CD4-positive, CD25-positive, alpha-beta regulatory T cell (primary cell): ENCODE data around the gene TNNI3K. TPM values are rescaled to one million over a fixed set of nuclear protein-coding genes. Genes with fewer than 3 reads are reported as not detected.
"Not testable (repeated sequence)": the region's sequence is repeated elsewhere in the genome, so short reads cannot be mapped to it uniquely, and the experiment has no call there.

Experiments
- ATAC-seq, 2 donors: fragments of 150-1000 bp; cut with Tn5 transposase; one replicate each; pipeline ENCODE4 v1.10.0; 2021; ENCODE audit warnings: low read depth in 2 of 2, moderate number of reproducible peaks in 2 of 2, moderate library complexity in 1 of 2
- DNase-seq, 3 donors: peaks; one replicate each; pipeline versions ENCODE4 v3.0.0 to v3.0.0-alpha.2; 2012 to 2022; ENCODE audit warnings: mixed read lengths in 1 of 3
- H3K27ac ChIP-seq: one replicate; pipeline ENCODE4 v1.7.0; 2013; ENCODE audit warnings: mild to moderate bottlenecking, low read length; ENCODE audit not compliant: insufficient read depth, poor library complexity, severe bottlenecking
- H3K27me3 ChIP-seq: one replicate; pipeline ENCODE4 v1.7.0; 2013; ENCODE audit warnings: low read length; ENCODE audit not compliant: control insufficient read depth, insufficient read depth
- H3K36me3 ChIP-seq: one replicate; pipeline ENCODE4 v1.7.0; 2013; ENCODE audit warnings: mild to moderate bottlenecking, low read length, moderate library complexity; ENCODE audit not compliant: control insufficient read depth, insufficient read depth
- H3K4me1 ChIP-seq: 2 replicates; pipeline ENCODE4 v1.7.0; 2013; ENCODE audit warnings: mild to moderate bottlenecking, low read length; ENCODE audit not compliant: insufficient read depth, control insufficient read depth, poor library complexity, severe bottlenecking
- H3K4me3 ChIP-seq: one replicate; pipeline ENCODE4 v1.7.0; 2013; ENCODE audit warnings: low read depth, mild to moderate bottlenecking, low read length, moderate library complexity
- H3K9me3 ChIP-seq, 2 experiments: 1 replicate in 1 of 2; 2 replicates in 1 of 2; pipeline ENCODE4 v1.7.0; 2013; ENCODE audit warnings: low read length in 2 of 2, mild to moderate bottlenecking in 1 of 2, moderate library complexity in 1 of 2; ENCODE audit not compliant: control insufficient read depth in 2 of 2
- H3K27ac Mint-ChIP-seq, 3 donors: one replicate each; pipeline ENCODE4 v1.8.0; 2020 to 2022; ENCODE audit warnings: mild to moderate bottlenecking in 3 of 3, mixed read lengths in 3 of 3, moderate library complexity in 2 of 3
- H3K27me3 Mint-ChIP-seq: one replicate; pipeline ENCODE4 v1.8.0; 2022; ENCODE audit warnings: mild to moderate bottlenecking, mixed read lengths
- H3K36me3 Mint-ChIP-seq: one replicate; pipeline ENCODE4 v1.8.0; 2020; ENCODE audit warnings: mixed read lengths
- H3K4me1 Mint-ChIP-seq, 4 donors: one replicate each; pipeline ENCODE4 v1.8.0; 2020 to 2022; ENCODE audit warnings: mixed read lengths in 4 of 4, mild to moderate bottlenecking in 1 of 4
- H3K4me3 Mint-ChIP-seq, 4 donors: one replicate each; pipeline ENCODE4 v1.8.0; 2020 to 2022; ENCODE audit warnings: mild to moderate bottlenecking in 4 of 4, mixed read lengths in 4 of 4, moderate library complexity in 3 of 4
- H3K9me3 Mint-ChIP-seq, 7 donors: one replicate each; pipeline ENCODE4 v1.8.0; 2020 to 2022; ENCODE audit warnings: mixed read lengths in 7 of 7, mild to moderate bottlenecking in 3 of 7, moderate library complexity in 2 of 7
- polyA plus RNA-seq, 4 donors: library from polyadenylated mRNA; unstranded; fragments of 300-500 nt; fragmentation: Illumina TruSeq; gene quantifications; one replicate each; pipeline ENCODE4 v1.2.3, GENCODE V29; 2021
- total RNA-seq: library from RNA; stranded (reverse); gene quantifications from one replicate; pipeline ENCODE4 v1.2.3, GENCODE V29; 2022

Gene TNNI3K
- total and polyA plus RNA-seq, 5 donors from 2014 or later = 0.41 TPM; not detected in 4

DNA sequence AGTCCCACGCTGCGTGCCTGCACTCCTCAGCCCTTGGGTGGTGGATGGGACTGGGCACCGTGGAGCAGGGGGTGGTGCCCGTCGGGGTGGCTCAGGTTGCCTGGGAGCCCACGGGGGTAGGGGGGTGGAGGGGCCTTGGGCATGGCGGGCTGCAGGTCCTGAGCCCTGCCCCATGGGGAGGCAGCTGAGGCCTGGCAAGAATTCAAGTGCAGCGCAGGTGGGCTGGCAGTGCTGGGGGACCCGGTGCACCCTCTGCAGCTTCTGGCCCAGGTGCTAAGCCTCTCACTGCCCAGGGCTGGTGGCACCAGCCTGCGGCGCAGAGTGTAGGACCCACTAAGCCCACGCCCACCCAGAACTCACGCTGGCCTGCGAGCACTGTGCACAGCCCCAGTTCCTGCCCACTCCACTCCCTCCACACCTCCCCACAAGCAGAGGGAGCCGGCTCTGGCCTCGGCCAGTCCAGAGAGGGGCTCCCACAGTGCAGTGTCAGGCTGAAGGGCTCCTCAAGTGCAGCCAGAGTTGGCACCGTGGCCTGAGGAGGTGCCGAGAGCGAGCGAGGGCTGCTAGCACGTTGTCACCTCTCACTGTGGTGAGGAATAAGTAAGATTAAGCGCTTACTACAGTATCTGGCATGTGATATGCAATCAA, 12.8 kb downstream of the TNNI3K start:
- H3K27ac Mint-ChIP-seq = no peak overlapping the region

DNA sequence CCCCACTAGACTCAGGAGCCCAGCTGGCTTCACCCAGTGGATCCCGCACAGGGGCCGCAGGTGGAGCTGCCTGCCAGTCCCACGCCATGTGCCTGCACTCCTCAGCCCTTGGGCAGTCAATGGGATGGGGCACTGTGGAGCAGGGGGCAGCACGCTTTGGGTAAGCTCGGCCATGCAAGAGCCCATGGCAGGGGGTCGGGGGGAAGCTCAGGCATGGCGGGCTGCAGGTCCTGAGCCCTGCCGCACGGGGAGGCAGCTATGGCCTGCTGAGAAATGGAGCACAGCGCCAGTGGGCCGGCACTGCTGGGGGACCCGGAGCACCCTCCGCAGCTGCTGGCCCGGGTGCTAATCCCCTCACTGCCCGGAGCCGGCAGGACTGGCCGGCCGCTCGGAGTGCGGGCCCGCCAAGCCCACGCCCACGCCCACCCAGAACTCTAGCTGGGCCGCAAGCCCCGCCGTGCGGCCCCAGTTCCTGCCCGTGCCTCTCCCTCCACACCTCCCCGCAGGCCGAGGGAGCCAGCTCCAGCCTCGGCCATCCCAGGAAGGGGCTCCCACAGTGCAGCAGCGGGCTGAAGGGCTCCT, 18.1 kb downstream of the TNNI3K start:
- not testable (repeated sequence) for ATAC-seq, H3K27ac ChIP-seq, H3K4me1 Mint-ChIP-seq, H3K36me3 Mint-ChIP-seq, H3K4me1 ChIP-seq, H3K4me3 ChIP-seq, H3K4me3 Mint-ChIP-seq, H3K9me3 Mint-ChIP-seq, DNase-seq, H3K27me3 Mint-ChIP-seq, H3K27ac Mint-ChIP-seq, H3K9me3 ChIP-seq, H3K27me3 ChIP-seq, H3K36me3 ChIP-seq

More for the DNA sequence above, 12.8 kb downstream of the TNNI3K start:
- DNase-seq = no peak
- H3K9me3 ChIP-seq = no peaks in the 10 kb centered on the region
- Mint-ChIP-seq H3K4me1 (no peaks in the 10 kb centered on the region), H3K36me3 (no peaks in the 10 kb centered on the region), H3K9me3 (no peaks in the 10 kb centered on the region), H3K4me3 (no peak overlapping the region), H3K27me3 (no peaks in the 10 kb centered on the region)
- no peaks in the 10 kb centered on the region for H3K36me3 ChIP-seq
- ATAC-seq = no peak
- H3K4me3 ChIP-seq = no peak overlapping the region
- H3K4me1 ChIP-seq = no peaks in the 10 kb centered on the region
- no peaks in the 10 kb centered on the region for H3K27me3 ChIP-seq
- H3K27ac ChIP-seq = no peak overlapping the region

DNA sequence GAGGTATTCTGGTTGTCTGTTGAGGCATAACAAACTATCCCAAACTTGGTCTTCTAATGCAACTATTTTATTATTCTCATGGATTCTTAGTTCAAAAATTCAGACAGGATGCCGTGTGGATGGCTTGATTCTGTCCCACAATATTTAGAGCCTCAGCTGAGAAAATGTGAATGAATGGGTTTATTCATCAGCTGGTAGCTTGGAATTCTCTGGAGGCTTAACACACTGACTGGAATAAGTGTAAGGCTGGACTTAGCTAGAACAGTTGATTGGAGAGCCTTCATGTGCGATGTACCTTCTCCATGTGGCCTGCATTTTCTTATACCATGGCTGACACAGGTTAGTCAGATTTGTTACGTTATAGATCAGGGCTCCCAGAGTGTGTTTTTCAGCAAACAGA, 30.8 kb downstream of the TNNI3K start:
- DNase-seq (no peak), ATAC-seq (no peak)
- Histone ChIP-seq H3K4me1 (no peaks in the 10 kb centered on the region), H3K4me3 (no peak overlapping the region), H3K27ac (no peak overlapping the region), H3K9me3 (no peaks in the 10 kb centered on the region), H3K36me3 (no peaks in the 10 kb centered on the region), H3K27me3 (no peaks in the 10 kb centered on the region)
- Mint-ChIP-seq H3K9me3 (peaks cover 0 to 1% (median 0%) of the 10 kb centered on the region in 7 donors), H3K27me3 (peaks cover 5% of the 10 kb centered on the region), H3K36me3 (no peaks in the 10 kb centered on the region), H3K27ac (no peak overlapping the region), H3K4me1 (no peaks in the 10 kb centered on the region), H3K4me3 (no peak overlapping the region)

DNA sequence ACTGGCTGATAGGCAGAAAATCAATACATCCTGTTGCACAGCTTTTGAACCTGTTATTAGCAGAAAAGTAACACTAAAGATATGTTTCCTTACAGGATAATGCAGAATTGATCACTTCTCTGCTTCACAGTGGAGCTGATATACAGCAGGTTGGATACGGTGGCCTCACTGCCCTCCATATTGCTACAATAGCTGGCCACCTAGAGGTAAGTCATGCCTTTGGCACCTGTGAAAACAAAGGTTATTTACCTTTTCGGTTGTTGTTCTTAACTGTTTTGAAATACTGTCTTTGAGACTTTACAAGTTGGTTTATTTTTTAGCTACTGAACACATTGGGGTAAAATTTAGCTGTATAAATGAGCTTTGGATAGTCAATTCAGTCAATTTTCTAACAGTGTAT, 36.3 kb downstream of the TNNI3K start:
- H3K27ac Mint-ChIP-seq = no peak overlapping the region
- ATAC-seq (no peak), DNase-seq (no peak)
- H3K4me1 ChIP-seq = no peaks in the 10 kb centered on the region
- no peaks in the 10 kb centered on the region for H3K36me3 ChIP-seq
- H3K4me3 ChIP-seq = no peak overlapping the region
- H3K4me1 Mint-ChIP-seq = no peaks in the 10 kb centered on the region
- no peaks in the 10 kb centered on the region for H3K36me3 Mint-ChIP-seq
- H3K4me3 Mint-ChIP-seq = no peak overlapping the region
- peaks cover 0 to 3% (median 0%) of the 10 kb centered on the region in 7 donors for H3K9me3 Mint-ChIP-seq
- no peaks in the 10 kb centered on the region for H3K27me3 ChIP-seq
- H3K27me3 Mint-ChIP-seq = no peaks in the 10 kb centered on the region
- no peak overlapping the region for H3K27ac ChIP-seq
- no peaks in the 10 kb centered on the region for H3K9me3 ChIP-seq

DNA sequence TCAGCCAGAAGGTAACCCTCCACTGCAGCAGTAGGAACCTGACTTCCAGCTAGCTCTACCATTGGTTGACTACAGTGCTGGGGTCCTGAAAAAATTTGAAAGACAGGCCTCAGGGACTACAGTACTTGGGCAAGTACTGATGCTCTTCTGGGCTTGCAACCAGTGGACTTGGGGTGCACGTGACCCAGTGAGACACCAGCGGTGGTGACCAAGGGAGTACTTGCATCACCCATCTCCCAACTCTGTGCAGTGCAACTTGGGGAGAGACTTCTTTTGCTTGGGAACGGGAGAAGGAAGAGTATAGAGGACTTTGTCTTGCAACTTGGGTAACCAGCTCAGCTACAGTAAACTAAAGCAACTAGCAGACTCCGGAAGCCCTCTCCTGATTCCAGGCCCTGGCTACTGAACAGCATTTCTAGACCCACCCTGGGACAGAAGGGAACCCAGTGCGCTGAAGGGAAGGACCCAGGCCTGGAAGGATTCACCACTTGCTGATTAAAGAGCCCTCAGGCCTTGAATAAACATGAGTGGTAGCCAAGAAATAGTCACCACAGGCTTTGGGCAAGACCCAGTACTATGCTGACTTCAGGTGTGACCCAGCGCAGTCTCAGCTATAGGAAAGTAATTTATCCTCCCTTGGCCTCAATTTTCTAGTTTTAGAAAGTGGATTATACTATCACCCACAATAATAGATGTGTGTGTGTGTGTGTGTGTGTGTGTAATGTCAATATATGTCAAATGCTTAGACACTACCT, 45.6 kb downstream of the TNNI3K start:
- H3K4me1 ChIP-seq = no peaks in the 10 kb centered on the region
- no peak for DNase-seq
- peaks cover 0 to 2% (median under 1%) of the 10 kb centered on the region in 7 donors for H3K9me3 Mint-ChIP-seq
- no peaks in the 10 kb centered on the region for H3K27me3 ChIP-seq
- H3K4me1 Mint-ChIP-seq = no peaks in the 10 kb centered on the region
- H3K27me3 Mint-ChIP-seq = no peaks in the 10 kb centered on the region
- H3K4me3 ChIP-seq = no peak overlapping the region
- ATAC-seq = no peak
- H3K27ac Mint-ChIP-seq = no peak overlapping the region
- no peak overlapping the region for H3K4me3 Mint-ChIP-seq
- no peaks in the 10 kb centered on the region for H3K36me3 Mint-ChIP-seq
- no peaks in the 10 kb centered on the region for H3K9me3 ChIP-seq
- no peaks in the 10 kb centered on the region for H3K36me3 ChIP-seq
- no peak overlapping the region for H3K27ac ChIP-seq

DNA sequence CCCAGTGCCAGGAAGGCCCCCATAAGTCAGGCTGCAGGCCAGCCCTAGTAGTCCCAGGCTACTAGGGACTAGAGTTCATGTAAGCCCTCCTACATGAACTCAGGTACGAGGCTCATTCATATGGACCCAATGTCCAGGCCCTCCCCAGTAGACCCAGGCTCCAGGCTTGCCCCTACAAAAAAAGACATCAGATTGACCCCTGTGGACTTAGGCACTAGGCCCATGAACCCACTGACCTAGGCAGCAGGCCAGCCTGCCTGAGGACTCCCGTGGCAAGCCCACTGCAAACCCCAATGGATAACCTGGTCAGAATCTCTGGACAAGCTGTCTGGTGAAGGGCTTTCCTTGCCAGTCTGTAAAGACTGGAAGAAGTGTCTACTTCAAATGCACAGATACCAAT, 51.2 kb downstream of the TNNI3K start:
- DNase-seq = no peak
- no peaks in the 10 kb centered on the region for H3K27me3 Mint-ChIP-seq
- no peaks in the 10 kb centered on the region for H3K4me1 Mint-ChIP-seq
- ATAC-seq = no peak
- peaks cover 2 to 18% (median 5%) of the 10 kb centered on the region in 7 donors for H3K9me3 Mint-ChIP-seq
- H3K4me3 ChIP-seq = no peak overlapping the region
- H3K27ac Mint-ChIP-seq = no peak overlapping the region
- no peak overlapping the region for H3K4me3 Mint-ChIP-seq
- H3K9me3 ChIP-seq = no peaks in the 10 kb centered on the region
- H3K27me3 ChIP-seq = no peaks in the 10 kb centered on the region
- no peaks in the 10 kb centered on the region for H3K36me3 ChIP-seq
- no peak overlapping the region for H3K27ac ChIP-seq
- H3K36me3 Mint-ChIP-seq = no peaks in the 10 kb centered on the region
- no peaks in the 10 kb centered on the region for H3K4me1 ChIP-seq

DNA sequence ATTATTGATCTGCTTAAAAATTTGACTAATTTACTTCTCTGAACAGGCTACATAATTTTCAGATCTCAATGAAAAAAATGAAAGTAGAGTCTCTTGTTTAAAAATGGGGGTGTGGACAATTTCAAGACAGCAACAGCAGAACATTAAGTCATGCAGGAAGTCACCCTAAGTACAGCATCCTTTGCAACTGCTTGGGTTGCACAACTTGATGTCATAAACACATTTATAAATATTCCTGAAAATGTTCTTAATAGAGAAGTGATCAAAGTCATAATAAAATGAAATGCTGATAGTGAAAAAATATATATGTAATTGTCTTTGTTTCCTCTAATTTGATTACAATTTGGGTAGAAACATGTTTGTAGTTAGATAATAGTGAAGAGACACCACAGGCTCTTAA, 79.3 kb downstream of the TNNI3K start:
- no peaks in the 10 kb centered on the region for H3K36me3 Mint-ChIP-seq
- no peak overlapping the region for H3K27ac ChIP-seq
- no peak overlapping the region for H3K4me3 ChIP-seq
- ATAC-seq (no peak), DNase-seq (no peak)
- H3K4me3 Mint-ChIP-seq = no peak overlapping the region
- H3K9me3 Mint-ChIP-seq = no peaks in the 10 kb centered on the region
- H3K4me1 Mint-ChIP-seq = no peaks in the 10 kb centered on the region
- no peaks in the 10 kb centered on the region for H3K4me1 ChIP-seq
- H3K9me3 ChIP-seq = no peaks in the 10 kb centered on the region
- H3K27ac Mint-ChIP-seq = no peak overlapping the region
- H3K27me3 ChIP-seq = no peaks in the 10 kb centered on the region
- H3K27me3 Mint-ChIP-seq = no peaks in the 10 kb centered on the region
- H3K36me3 ChIP-seq = no peaks in the 10 kb centered on the region
